ENCODE data around the gene OSBPL5.

Gene OSBPL5

DNA sequence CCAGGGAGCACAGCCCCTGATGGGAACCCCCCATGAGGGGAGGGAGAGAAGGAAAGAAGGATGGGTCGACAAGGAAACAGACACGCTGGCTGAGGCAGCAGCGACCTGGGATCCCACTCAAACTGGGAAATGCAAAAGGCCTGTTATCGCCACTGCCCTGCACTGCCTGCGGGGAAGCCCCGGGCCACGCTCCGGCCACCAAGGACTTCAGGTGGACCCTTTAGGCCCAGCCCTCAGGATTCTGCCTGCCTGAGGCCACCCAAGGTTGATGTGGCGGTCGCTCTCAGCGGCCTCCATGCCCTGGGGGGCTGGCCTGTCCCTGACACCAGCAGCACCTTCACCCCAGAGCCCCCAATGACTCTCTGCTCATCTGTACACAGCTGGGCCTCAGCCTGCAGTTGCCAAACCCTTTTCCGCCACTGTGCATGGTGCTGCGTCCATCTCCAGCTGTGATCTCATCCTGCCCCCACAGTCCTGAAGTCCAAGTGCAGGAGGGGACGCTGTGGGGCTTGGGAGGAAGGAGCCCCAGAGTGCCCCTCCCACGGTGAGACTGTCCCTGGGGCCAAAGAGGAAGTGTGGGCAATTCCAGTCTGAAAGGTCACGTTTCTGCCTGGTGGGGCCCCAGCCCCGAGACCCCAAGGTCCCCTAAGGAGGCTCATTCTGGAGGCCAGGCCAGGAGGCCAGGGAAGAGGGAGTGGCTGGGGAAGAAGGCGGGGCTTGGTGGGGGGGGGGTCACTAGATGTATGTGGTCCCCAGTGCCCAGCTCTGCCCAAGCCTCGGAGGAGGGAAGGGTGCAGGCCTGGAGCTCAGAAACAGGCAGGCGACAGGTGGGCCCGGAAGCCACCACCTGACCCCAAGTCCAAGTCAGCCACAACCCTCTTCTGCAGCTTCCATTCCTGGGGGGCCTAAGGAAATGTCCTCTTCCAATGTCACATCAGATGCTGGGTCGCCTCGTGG is 31.6 kb downstream of the OSBPL5 start:
- no peak overlapping the region for H3K9ac ChIP-seq (ENCODE audit: low read depth in 1 of 2, low read length in 2 of 2)
- H3K27me3 ChIP-seq (ENCODE audit: control insufficient read depth in 1 of 2, insufficient read depth in 2 of 2, low read length in 2 of 2) = no peaks in the 10 kb centered on the region
- no peak overlapping the region for H3K4me3 ChIP-seq (ENCODE audit: low read depth in 1 of 2, low read length in 2 of 2)
- peaks cover 12 to 17% of the 10 kb centered on the region in 2 donors for H3K4me1 ChIP-seq (ENCODE audit: control insufficient read depth in 1 of 2, insufficient read depth in 2 of 2, low read length in 2 of 2)
- H3K36me3 ChIP-seq (ENCODE audit: control insufficient read depth in 1 of 2, insufficient read depth in 2 of 2, low read length in 2 of 2) = no peaks in the 10 kb centered on the region
- no peak overlapping the region for H3K27ac ChIP-seq (ENCODE audit: low read depth, low read length)
- no peaks in the 10 kb centered on the region for H3K9me3 ChIP-seq (ENCODE audit: control insufficient read depth in 1 of 2, low read length in 2 of 2)

DNA sequence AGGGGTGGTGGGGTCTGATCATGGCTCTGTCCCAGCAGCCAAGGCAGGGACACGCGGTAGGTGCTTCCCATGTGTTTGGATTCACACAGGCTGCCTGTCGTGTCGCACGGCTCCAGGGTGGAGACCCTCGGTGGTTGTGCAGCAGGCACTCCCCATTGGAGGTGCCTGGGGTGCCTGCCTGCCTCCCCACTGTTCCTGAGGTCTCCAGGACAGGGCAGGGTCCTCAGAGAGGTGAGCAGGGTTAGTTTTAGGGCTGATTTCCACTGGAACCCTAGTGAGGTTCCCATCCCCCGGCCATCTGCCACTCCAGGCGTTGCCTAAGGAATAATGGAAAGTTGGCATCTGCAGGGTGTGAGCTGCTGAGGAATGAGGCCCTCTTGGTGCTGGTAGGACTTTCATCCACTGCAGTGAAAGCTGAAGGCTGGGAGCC is 32.3 kb downstream of the OSBPL5 start:
- Histone ChIP-seq H3K9ac (ENCODE audit: low read depth in 1 of 2, low read length in 2 of 2) (no peak overlapping the region), H3K4me1 (ENCODE audit: control insufficient read depth in 1 of 2, insufficient read depth in 2 of 2, low read length in 2 of 2) (peaks cover 6 to 17% of the 10 kb centered on the region in 2 donors), H3K27me3 (ENCODE audit: control insufficient read depth in 1 of 2, insufficient read depth in 2 of 2, low read length in 2 of 2) (no peaks in the 10 kb centered on the region), H3K4me3 (ENCODE audit: low read depth in 1 of 2, low read length in 2 of 2) (no peak overlapping the region), H3K9me3 (ENCODE audit: control insufficient read depth in 1 of 2, low read length in 2 of 2) (no peaks in the 10 kb centered on the region), H3K27ac (ENCODE audit: low read depth, low read length) (no peak overlapping the region), H3K36me3 (ENCODE audit: control insufficient read depth in 1 of 2, insufficient read depth in 2 of 2, low read length in 2 of 2) (no peaks in the 10 kb centered on the region)

DNA sequence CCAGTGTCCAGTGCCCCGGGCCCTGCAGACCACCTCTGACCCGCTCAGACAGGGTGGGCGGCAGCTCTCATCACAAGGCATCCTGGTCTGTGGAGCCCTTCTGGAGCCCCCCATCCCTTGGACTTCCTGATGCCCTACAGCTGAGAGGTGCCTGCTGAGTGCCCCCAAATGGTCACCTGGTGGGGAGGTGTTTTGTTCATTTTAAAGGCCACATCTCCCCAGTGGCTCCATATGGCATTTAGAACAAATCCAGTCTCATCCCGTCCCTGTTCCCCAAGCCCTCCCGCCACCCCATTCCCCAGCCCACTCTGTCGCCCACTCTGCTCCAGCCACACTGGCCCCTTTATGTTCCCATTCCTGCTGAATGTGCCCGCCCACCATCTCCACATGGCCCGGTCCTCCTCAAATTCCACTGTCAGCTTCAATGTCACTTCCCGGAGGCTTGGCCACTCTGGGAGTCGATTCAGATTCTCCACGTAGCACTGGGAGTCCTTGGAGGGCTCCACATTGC is 32.8 kb downstream of the OSBPL5 start:
- no peaks in the 10 kb centered on the region for H3K36me3 ChIP-seq (ENCODE audit: control insufficient read depth in 1 of 2, insufficient read depth in 2 of 2, low read length in 2 of 2)
- no peak overlapping the region for H3K27ac ChIP-seq (ENCODE audit: low read depth, low read length)
- H3K4me3 ChIP-seq (ENCODE audit: low read depth in 1 of 2, low read length in 2 of 2) = no peak overlapping the region
- no peaks in the 10 kb centered on the region for H3K27me3 ChIP-seq (ENCODE audit: control insufficient read depth in 1 of 2, insufficient read depth in 2 of 2, low read length in 2 of 2)
- no peaks in the 10 kb centered on the region for H3K9me3 ChIP-seq (ENCODE audit: control insufficient read depth in 1 of 2, low read length in 2 of 2)
- no peak overlapping the region for H3K9ac ChIP-seq (ENCODE audit: low read depth in 1 of 2, low read length in 2 of 2)
- H3K4me1 ChIP-seq (ENCODE audit: control insufficient read depth in 1 of 2, insufficient read depth in 2 of 2, low read length in 2 of 2) = peaks cover 6 to 17% of the 10 kb centered on the region in 2 donors

DNA sequence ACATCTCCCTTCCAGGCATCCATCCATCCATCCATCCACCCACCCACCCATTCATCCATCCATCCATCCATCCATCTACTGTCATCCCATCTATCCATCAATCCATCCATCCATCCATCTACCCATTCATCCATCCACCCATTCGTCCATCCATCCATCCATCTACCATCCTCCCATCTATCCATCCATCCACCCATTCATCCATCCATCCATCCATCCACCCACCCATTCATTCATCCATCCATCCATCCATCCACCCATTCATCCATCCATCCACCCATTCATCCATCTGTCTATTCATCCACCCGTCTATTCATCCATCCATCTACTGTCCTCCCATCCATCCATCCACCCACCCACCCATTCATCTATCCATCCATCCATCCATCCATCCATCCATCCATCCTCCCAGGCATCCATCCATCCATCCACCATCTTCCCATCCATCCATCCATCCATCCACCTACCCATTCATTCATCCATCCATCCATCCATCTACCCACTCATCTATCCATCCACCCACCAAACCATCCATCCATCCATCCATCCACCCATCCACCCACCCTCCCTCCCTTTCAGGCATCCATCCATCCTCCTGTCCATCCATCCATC is 33.7 kb downstream of the OSBPL5 start:
- Histone ChIP-seq H3K36me3 (ENCODE audit: control insufficient read depth in 1 of 2, insufficient read depth in 2 of 2, low read length in 2 of 2) (no peaks in the 10 kb centered on the region), H3K9me3 (ENCODE audit: control insufficient read depth in 1 of 2, low read length in 2 of 2) (no peaks in the 10 kb centered on the region), H3K4me3 (ENCODE audit: low read depth in 1 of 2, low read length in 2 of 2) (no peak overlapping the region), H3K9ac (ENCODE audit: low read depth in 1 of 2, low read length in 2 of 2) (no peak overlapping the region), H3K27me3 (ENCODE audit: control insufficient read depth in 1 of 2, insufficient read depth in 2 of 2, low read length in 2 of 2) (no peaks in the 10 kb centered on the region), H3K4me1 (ENCODE audit: control insufficient read depth in 1 of 2, insufficient read depth in 2 of 2, low read length in 2 of 2) (peaks cover 6 to 15% of the 10 kb centered on the region in 2 donors), H3K27ac (ENCODE audit: low read depth, low read length) (no peak overlapping the region)

DNA sequence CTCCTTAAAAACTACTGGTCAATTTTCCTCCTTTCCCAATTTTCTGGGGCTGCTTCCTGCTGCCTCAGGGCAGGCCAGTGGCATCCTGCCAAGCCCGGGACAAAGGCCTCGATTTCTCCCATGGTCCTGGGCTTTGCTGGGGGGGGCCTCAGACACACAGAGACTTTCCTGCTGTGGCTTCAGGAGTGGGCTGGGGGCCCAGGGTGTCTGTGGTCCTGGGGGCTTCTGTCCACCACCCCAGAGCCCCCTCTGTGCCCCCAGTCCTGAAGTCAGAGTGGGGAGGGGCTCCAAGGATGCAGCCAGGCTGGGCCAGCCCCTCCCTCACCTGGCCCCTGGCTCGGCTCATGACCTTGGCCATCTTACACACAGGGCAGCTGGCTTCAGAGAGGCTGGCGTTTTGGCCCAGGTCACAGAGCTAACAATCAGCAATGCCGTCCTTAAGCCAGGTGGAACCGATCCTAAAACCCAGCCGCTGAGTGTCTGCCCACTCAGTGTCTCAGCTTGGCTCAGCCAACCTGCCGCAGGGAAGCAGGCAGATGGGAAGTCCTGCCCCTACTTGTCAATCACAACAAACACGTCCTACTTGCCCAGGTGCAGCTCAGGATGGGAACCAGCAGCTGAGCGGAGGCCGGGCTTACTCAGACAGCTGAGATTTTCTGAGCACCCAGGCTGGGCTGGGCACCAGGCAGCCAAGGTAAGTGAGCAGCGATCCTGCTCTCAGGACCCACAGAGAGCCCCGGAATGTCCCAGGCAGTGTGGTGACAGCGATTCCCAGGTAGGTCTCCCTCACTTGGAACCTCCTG is 34.6 kb downstream of the OSBPL5 start:
- Histone ChIP-seq H3K9ac (ENCODE audit: low read depth in 1 of 2, low read length in 2 of 2) (no peak overlapping the region), H3K27ac (ENCODE audit: low read depth, low read length) (no peak overlapping the region), H3K9me3 (ENCODE audit: control insufficient read depth in 1 of 2, low read length in 2 of 2) (no peaks in the 10 kb centered on the region)

DNA sequence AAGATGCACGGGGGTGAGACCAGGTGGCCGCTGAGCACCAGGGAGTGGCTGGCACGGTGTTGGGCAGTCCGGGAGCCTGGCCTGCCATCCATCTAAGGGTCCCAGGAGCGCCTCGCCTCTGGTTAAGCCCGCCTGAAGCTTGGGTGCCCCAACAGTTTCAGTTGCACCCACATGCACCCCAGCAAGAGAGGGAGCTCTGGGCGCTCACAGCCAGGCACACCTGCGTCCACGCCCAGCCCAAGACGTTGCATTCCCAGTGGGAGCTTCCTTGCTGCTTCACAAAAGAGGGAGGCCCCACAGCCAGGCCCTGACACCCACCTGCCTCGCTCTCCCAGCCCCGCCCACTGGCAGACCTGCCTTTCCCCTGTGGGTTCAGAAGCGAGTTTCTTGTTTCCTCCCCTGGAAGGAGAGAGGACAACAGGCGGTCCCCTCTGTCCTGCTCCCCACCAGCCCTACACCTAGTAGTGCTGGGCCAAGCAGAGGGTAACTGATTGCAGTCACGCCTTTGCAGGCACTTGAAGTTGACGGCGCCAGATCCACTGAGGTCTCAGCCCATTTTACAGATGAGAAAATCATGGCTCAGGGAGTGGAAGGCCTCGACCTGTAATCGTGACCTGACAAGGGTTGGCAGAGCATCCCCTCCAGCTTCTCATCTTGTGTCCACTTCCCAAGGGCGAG is 35.4 kb downstream of the OSBPL5 start:
- Histone ChIP-seq H3K9me3 (ENCODE audit: control insufficient read depth in 1 of 2, low read length in 2 of 2) (no peaks in the 10 kb centered on the region), H3K36me3 (ENCODE audit: control insufficient read depth in 1 of 2, insufficient read depth in 2 of 2, low read length in 2 of 2) (no peaks in the 10 kb centered on the region), H3K27me3 (ENCODE audit: control insufficient read depth in 1 of 2, insufficient read depth in 2 of 2, low read length in 2 of 2) (no peaks in the 10 kb centered on the region), H3K9ac (ENCODE audit: low read depth in 1 of 2, low read length in 2 of 2) (no peak overlapping the region), H3K27ac (ENCODE audit: low read depth, low read length) (no peak overlapping the region), H3K4me1 (ENCODE audit: control insufficient read depth in 1 of 2, insufficient read depth in 2 of 2, low read length in 2 of 2) (peaks cover 0 to 2% of the 10 kb centered on the region in 2 donors), H3K4me3 (ENCODE audit: low read depth in 1 of 2, low read length in 2 of 2) (no peak overlapping the region)

More for the DNA sequence above, 34.6 kb downstream of the OSBPL5 start:
- H3K4me1 ChIP-seq (ENCODE audit: control insufficient read depth in 1 of 2, insufficient read depth in 2 of 2, low read length in 2 of 2) = peaks cover 6% of the 10 kb centered on the region in 2 donors
- no peaks in the 10 kb centered on the region for H3K27me3 ChIP-seq (ENCODE audit: control insufficient read depth in 1 of 2, insufficient read depth in 2 of 2, low read length in 2 of 2)
- no peak overlapping the region for H3K4me3 ChIP-seq (ENCODE audit: low read depth in 1 of 2, low read length in 2 of 2)
- no peaks in the 10 kb centered on the region for H3K36me3 ChIP-seq (ENCODE audit: control insufficient read depth in 1 of 2, insufficient read depth in 2 of 2, low read length in 2 of 2)

DNA sequence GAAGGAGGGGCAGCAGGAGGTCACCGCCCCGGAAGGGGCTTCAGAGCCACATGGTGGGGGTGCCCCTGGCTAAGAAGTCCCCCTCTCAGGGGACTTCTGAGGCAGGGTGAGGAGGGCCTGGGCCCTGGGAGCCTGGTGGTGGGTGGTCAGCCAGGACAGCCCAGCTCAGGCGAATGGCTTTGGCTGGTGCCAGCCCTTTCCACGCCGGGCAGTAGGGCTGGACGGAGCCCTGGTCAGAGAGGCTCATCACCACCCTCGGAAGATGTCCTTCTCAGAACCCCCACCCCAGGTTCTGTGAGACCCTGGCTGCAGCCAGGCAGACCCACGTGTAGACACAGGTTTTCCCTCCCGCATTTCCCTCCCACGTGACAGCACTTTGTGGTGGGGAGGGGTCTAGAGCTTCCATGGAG is 35.9 kb downstream of the OSBPL5 start:
- Histone ChIP-seq H3K36me3 (ENCODE audit: control insufficient read depth in 1 of 2, insufficient read depth in 2 of 2, low read length in 2 of 2) (no peaks in the 10 kb centered on the region), H3K4me3 (ENCODE audit: low read depth in 1 of 2, low read length in 2 of 2) (no peak overlapping the region), H3K4me1 (ENCODE audit: control insufficient read depth in 1 of 2, insufficient read depth in 2 of 2, low read length in 2 of 2) (peaks cover under 1 to 8% of the 10 kb centered on the region in 2 donors), H3K9ac (ENCODE audit: low read depth in 1 of 2, low read length in 2 of 2) (no peak overlapping the region), H3K27ac (ENCODE audit: low read depth, low read length) (no peak overlapping the region), H3K27me3 (ENCODE audit: control insufficient read depth in 1 of 2, insufficient read depth in 2 of 2, low read length in 2 of 2) (no peaks in the 10 kb centered on the region), H3K9me3 (ENCODE audit: control insufficient read depth in 1 of 2, low read length in 2 of 2) (no peaks in the 10 kb centered on the region)

DNA sequence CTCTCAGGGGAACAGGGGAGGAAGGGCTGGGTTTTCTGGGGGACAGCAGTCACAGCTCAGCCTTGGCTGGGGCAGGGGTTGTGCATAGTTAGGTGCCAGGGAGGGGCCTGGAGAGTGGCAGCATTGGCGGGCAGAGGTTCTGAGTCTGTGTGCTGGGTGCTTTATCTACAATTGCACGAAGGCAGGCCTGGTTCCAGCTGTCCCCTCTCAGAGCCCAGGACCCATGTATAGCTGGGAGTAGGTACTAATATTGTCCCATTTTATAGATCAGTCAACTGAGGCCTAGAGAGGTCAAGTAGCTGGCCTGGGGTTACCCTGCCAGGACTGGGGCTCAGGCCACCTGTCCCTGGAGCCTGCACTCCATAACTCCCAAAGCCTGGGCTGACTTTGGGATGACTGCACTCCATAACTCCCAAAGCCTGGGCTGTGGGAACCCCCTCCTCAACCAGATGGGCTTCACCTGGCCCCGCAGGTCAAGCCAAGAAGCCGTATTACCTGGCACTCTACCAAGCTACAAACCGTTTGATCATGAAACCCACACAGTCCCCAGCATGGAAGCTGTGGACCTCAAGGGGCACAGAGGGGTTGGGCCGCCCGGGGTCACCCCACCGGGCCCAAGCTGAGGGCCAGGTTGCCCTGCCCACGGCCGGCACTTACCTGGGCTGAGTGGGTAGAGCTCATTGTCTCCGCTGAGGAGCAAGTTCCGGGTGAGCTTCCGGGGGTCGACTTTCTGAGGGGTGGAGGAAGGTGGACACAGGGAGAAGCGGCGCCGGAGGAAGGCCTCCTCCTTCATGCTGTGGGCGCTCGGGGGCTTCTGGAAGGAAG is 36.5 kb downstream of the OSBPL5 start:
- no peaks in the 10 kb centered on the region for H3K27me3 ChIP-seq (ENCODE audit: control insufficient read depth in 1 of 2, insufficient read depth in 2 of 2, low read length in 2 of 2)
- H3K4me1 ChIP-seq (ENCODE audit: control insufficient read depth in 1 of 2, insufficient read depth in 2 of 2, low read length in 2 of 2) = peaks cover 6 to 13% of the 10 kb centered on the region in 2 donors
- H3K4me3 ChIP-seq (ENCODE audit: low read depth in 1 of 2, low read length in 2 of 2) = no peak overlapping the region
- H3K27ac ChIP-seq (ENCODE audit: low read depth, low read length) = no peak overlapping the region
- no peak overlapping the region for H3K9ac ChIP-seq (ENCODE audit: low read depth in 1 of 2, low read length in 2 of 2)
- no peaks in the 10 kb centered on the region for H3K9me3 ChIP-seq (ENCODE audit: control insufficient read depth in 1 of 2, low read length in 2 of 2)
- H3K36me3 ChIP-seq (ENCODE audit: control insufficient read depth in 1 of 2, insufficient read depth in 2 of 2, low read length in 2 of 2) = no peaks in the 10 kb centered on the region

Data from duodenal mucosa (tissue), 2 donors.